ENCODE measurements around the gene ABCA4. TPM values are rescaled to one million over a fixed set of nuclear protein-coding genes. Genes with fewer than 3 reads are reported as not detected.

ABCA4 gene
- total RNA-seq, 4 donors from 2014 or later: 0.18 to 0.57 TPM; not detected in 2

DNA sequence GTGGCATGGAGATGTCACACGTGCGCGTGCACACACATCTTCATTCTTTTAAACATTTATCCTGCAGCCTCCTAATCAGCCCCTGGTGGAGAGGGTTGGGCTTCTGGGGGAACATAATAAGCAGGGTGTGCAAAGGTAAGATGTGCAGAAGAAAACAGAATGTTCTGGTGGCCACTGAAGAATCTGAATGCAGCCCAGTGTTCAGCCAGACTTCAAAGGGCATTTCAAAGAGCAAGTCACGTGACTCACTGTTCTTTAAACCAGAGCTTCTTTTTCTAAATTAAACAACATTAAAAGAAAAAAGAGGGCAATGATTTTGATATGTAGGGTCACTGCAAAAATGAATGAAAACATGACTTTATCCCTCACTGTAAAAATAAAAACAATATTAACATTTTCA, 89.8 kb downstream of the ABCA4 start:
- Histone ChIP-seq H3K27ac (no peak overlapping the region), H3K9me3 (no peaks in the 10 kb centered on the region), H3K4me1 (peaks cover 1 to 4% (median 2%) of the 10 kb centered on the region in 3 donors), H3K27me3 (no peaks in the 10 kb centered on the region), H3K36me3 (no peaks in the 10 kb centered on the region), H3K4me3 (no peak overlapping the region)
- TF ChIP-seq, protein P1, sequence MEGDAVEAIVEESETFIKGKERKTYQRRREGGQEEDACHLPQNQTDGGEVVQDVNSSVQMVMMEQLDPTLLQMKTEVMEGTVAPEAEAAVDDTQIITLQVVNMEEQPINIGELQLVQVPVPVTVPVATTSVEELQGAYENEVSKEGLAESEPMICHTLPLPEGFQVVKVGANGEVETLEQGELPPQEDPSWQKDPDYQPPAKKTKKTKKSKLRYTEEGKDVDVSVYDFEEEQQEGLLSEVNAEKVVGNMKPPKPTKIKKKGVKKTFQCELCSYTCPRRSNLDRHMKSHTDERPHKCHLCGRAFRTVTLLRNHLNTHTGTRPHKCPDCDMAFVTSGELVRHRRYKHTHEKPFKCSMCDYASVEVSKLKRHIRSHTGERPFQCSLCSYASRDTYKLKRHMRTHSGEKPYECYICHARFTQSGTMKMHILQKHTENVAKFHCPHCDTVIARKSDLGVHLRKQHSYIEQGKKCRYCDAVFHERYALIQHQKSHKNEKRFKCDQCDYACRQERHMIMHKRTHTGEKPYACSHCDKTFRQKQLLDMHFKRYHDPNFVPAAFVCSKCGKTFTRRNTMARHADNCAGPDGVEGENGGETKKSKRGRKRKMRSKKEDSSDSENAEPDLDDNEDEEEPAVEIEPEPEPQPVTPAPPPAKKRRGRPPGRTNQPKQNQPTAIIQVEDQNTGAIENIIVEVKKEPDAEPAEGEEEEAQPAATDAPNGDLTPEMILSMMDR (IDR thresholded peaks at IDR 0.05): no peak
- no peak for TF ChIP-seq POLR2A (IDR thresholded peaks at IDR 0.05)
- no peak for DNase-seq
- intact Hi-C loops (cut with DNase I): no loop called here
- WGBS, 2 donors: 84 to 92% methylated on average over 4 of the region's 4 CpGs

- Histone ChIP-seq H3K36me3 (no peaks in the 10 kb centered on the region), H3K27me3 (no peaks in the 10 kb centered on the region), H3K9me3 (no peaks in the 10 kb centered on the region), H3K4me1 (peaks cover 3 to 12% (median 6%) of the 10 kb centered on the region in 3 donors), H3K4me3 (no peak overlapping the region), H3K27ac (no peak overlapping the region)
- DNase-seq: no peak
- intact Hi-C loops (cut with DNase I): no loop called here
- no peak for TF ChIP-seq POLR2A (IDR thresholded peaks at IDR 0.05)
- TF ChIP-seq, protein P1 (IDR thresholded peaks at IDR 0.05): no peak
- 52 to 87% methylated on average over 2 to 5 of the region's 6 CpGs for WGBS, 2 donors
Observed at GRCh38 chr1:94029130-94029993, 91.6 kb downstream of the ABCA4 start.

DNA sequence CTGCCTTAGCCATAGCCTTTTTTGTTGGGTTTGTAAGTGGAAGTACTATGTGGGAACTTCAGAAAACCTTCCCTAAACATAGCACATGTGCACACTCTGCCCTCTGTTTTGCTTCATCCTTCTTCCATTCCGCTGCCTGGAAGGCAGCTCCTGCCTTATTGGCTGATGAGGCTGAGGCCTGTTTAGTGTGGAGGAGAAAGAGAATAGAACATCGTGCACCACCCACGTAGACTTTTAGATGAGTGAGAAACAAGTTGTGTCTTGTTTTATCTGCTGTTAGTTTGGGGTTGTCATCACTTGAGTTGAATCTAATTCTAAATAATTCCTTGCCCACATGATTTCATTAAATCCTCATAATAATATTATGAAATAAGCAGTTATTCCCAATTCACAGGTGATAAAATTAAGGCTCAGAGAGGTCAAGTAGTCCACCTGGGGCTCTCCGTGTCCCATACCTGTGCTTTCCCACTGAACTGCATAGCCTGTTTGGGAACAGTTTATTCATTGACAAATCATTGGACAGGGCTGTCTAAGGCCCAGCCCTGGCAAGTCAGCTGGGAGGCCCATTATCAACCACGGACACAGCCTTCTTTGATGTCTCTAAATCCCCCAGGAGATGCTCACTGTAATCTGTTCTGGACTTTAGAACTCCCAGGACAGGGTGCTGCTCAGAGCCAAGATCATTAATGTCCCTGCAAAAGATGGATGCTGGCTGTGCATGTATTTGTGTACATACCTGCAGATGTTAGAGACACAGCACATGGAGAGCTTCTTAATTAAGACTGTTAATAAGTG, 93.0 kb downstream of the ABCA4 start:
- DNase-seq: no peak
- Histone ChIP-seq H3K4me1 (peaks cover 3 to 12% (median 6%) of the 10 kb centered on the region in 3 donors), H3K36me3 (no peaks in the 10 kb centered on the region), H3K27me3 (no peaks in the 10 kb centered on the region), H3K4me3 (no peak overlapping the region), H3K9me3 (no peaks in the 10 kb centered on the region), H3K27ac (no peak overlapping the region)
- no peak for TF ChIP-seq POLR2A (IDR thresholded peaks at IDR 0.05)
- TF ChIP-seq, protein P1 (IDR thresholded peaks at IDR 0.05): no peak
- intact Hi-C loops (cut with DNase I): no loop called here
- 62 to 74% methylated on average over 4 to 5 of the region's 5 CpGs for WGBS, 2 donors

GRCh38 chr1:94026619-94027380, 94.1 kb downstream of the ABCA4 start:
- intact Hi-C loops (cut with DNase I): no loop called here
- Histone ChIP-seq H3K9me3 (no peaks in the 10 kb centered on the region), H3K4me3 (no peak overlapping the region), H3K36me3 (no peaks in the 10 kb centered on the region), H3K27ac (no peak overlapping the region), H3K27me3 (no peaks in the 10 kb centered on the region), H3K4me1 (peaks cover 3 to 20% (median 6%) of the 10 kb centered on the region in 3 donors)
- no peak for DNase-seq
- TF ChIP-seq POLR2A (IDR thresholded peaks at IDR 0.05): no peak
- TF ChIP-seq, protein P1 (IDR thresholded peaks at IDR 0.05): no peak
- WGBS, 2 donors: 87 to 88% methylated on average over 8 to 10 of the region's 10 CpGs
